ENCODE results near the gene PRDX6. TPM values are rescaled to one million over a fixed set of nuclear protein-coding genes. Genes with fewer than 3 reads are reported as not detected.
A peak's percentile ranks its signal among the peaks of the same experiment; 100 is the strongest.
"Not testable (repeated sequence)": the region's sequence is repeated elsewhere in the genome, so short reads cannot be mapped to it uniquely, and the experiment has no call there.

The PRDX6 gene
- total and polyA plus RNA-seq, 4 experiments from 2014 or later = 69.9 to 112 (median 81.6) TPM

GRCh38 chr1:173474780-173475421, 2.2 kb upstream of the PRDX6 start:
- H3K36me3 ChIP-seq (ENCODE audit: insufficient read depth, low read length); H3K27ac ChIP-seq (ENCODE audit: low read depth, low read length); H3K4me3 ChIP-seq (ENCODE audit: low read length in 2 of 2); H3K27me3 Mint-ChIP-seq; H3K9me3 ChIP-seq (ENCODE audit: control insufficient read depth in 1 of 2, low read length in 2 of 2); DNase-seq; H3K27me3 ChIP-seq (ENCODE audit: insufficient read depth, low read length): not testable (repeated sequence)
- ChIA-PET CTCF (ENCODE audit: partially characterized antibody) (interaction anchor here (4.8 kb wide), 1 partner anchor 44 kb away, joined by 41 read pairs; no protein-coding TSS in a partner anchor), POLR2A (ENCODE audit: partially characterized antibody) (interaction anchor here (1.0 to 4.2 kb wide), 3 partner anchors 9 to 1530 kb away, joined by 3 to 37 read pairs (median 4); partner anchors contain the start of gene KLHL20)
- H3K4me1 ChIP-seq (ENCODE audit: insufficient read depth, low read length) = peaks cover 56% of the 10 kb centered on the region
- H3K4me3 Mint-ChIP-seq = peak overlapping the region in 7 of 8 donors; percentile 11 to 92 (median 72)
- H3K4me1 Mint-ChIP-seq = peaks cover 38 to 68% (median 51%) of the 10 kb centered on the region in 4 donors
- H3K36me3 Mint-ChIP-seq = peaks cover 30 to 41% of the 10 kb centered on the region in 2 donors
- peak overlapping the region in 6 of 7 donors; percentile 1 to 81 (median 60) for H3K27ac Mint-ChIP-seq
- intact Hi-C loops (cut with micrococcal nuclease) = loop anchor here (5.0 to 10.0 kb wide), 2 partner anchors 547 to 1520 kb away; partner anchors contain the start of genes CACYBP and RC3H1
- H3K9me3 Mint-ChIP-seq = peaks cover 0 to 23% (median 13%) of the 10 kb centered on the region in 8 donors

DNA sequence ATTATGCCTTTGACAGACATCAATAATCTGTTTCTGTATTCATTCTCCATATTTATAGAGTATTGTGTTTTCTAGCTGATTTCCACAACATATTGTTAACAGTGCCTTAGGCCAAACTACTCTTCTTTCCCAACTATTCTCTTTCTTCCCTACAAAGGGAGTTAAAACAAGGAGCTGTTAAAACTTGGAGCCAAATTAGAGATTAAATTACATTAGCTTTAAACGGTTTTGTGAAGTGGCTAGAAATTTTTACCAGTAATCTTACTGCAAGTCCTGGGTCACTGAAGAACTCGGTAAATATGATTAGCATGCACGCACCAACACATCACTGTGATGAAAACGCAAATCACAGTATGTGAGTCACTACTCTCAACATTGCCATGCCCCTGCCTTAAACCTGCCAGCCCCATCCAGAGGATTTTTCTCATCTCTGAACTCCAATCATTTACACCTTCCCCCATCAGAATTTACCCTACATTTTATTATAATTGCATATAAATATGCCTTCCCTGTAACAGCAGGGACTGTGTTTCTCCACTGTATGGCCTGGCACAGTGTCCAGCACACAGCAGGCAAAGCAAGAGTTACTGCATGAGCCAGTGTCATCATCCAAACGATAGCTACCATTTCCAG, 1.5 kb upstream of the PRDX6 start:
- no peaks in the 10 kb centered on the region for H3K27me3 Mint-ChIP-seq
- ChIA-PET CTCF (ENCODE audit: partially characterized antibody) (interaction anchor here (2.1 to 4.8 kb wide), 2 partner anchors 45 to 239 kb away, joined by 8 to 41 read pairs; partner anchors contain the start of gene KLHL20), POLR2A (ENCODE audit: partially characterized antibody) (interaction anchor here (1.0 to 4.2 kb wide), 13 partner anchors 10 to 1733 kb away, joined by 3 to 49 read pairs (median 7); partner anchors contain the start of genes CENPL, DARS2, GAS5 and KLHL20)
- H3K36me3 ChIP-seq (ENCODE audit: insufficient read depth, low read length) = no peaks in the 10 kb centered on the region
- H3K36me3 Mint-ChIP-seq = peaks cover 24 to 39% of the 10 kb centered on the region in 2 donors
- peaks cover 38 to 68% (median 53%) of the 10 kb centered on the region in 4 donors for H3K4me1 Mint-ChIP-seq
- H3K27ac Mint-ChIP-seq = peak overlapping the region; percentile 18 to 93 (median 89)
- H3K4me3 Mint-ChIP-seq = peak overlapping the region; percentile 86 to 93 (median 89)
- intact Hi-C loops (cut with micrococcal nuclease) = loop anchor here (1.0 to 10.0 kb wide), 5 partner anchors 44 to 1519 kb away; partner anchors contain the start of genes CACYBP, RABGAP1L and RC3H1
- H3K27me3 ChIP-seq (ENCODE audit: insufficient read depth, low read length) = no peaks in the 10 kb centered on the region
- H3K4me1 ChIP-seq (ENCODE audit: insufficient read depth, low read length) = peaks cover 61% of the 10 kb centered on the region
- peak overlapping the region; percentile 87 for H3K27ac ChIP-seq (ENCODE audit: low read depth, low read length)
- H3K4me3 ChIP-seq (ENCODE audit: low read length in 2 of 2) = peak overlapping the region; percentile 93
- DNase-seq = no peak
- peaks cover 0 to under 1% of the 10 kb centered on the region in 2 donors for H3K9me3 ChIP-seq (ENCODE audit: control insufficient read depth in 1 of 2, low read length in 2 of 2)
- peaks cover 0 to 16% (median 6%) of the 10 kb centered on the region in 8 donors for H3K9me3 Mint-ChIP-seq

GRCh38 chr1:173476197-173476664, 904 bp upstream of the PRDX6 start:
- Mint-ChIP-seq H3K4me1 (peaks cover 38 to 68% (median 53%) of the 10 kb centered on the region in 4 donors), H3K27me3 (no peaks in the 10 kb centered on the region), H3K9me3 (peaks cover 0 to 11% (median 6%) of the 10 kb centered on the region in 8 donors), H3K36me3 (peaks cover 24 to 41% of the 10 kb centered on the region in 2 donors), H3K4me3 (peak overlapping the region; percentile 86 to 93 (median 89)), H3K27ac (peak overlapping the region; percentile 18 to 93 (median 89))
- Histone ChIP-seq H3K27ac (ENCODE audit: low read depth, low read length) (peak overlapping the region; percentile 87), H3K4me1 (ENCODE audit: insufficient read depth, low read length) (peaks cover 61% of the 10 kb centered on the region), H3K9me3 (ENCODE audit: control insufficient read depth in 1 of 2, low read length in 2 of 2) (no peaks in the 10 kb centered on the region), H3K4me3 (ENCODE audit: low read length in 2 of 2) (peak overlapping the region; percentile 93), H3K27me3 (ENCODE audit: insufficient read depth, low read length) (no peaks in the 10 kb centered on the region), H3K36me3 (ENCODE audit: insufficient read depth, low read length) (peaks cover 1% of the 10 kb centered on the region)
- CTCF ChIA-PET (ENCODE audit: partially characterized antibody) = interaction anchor here (0.9 to 4.8 kb wide), 5 partner anchors 20 to 392 kb away, joined by 3 to 41 read pairs (median 3); partner anchors contain the start of genes KLHL20 and ZBTB37
- intact Hi-C loops (cut with micrococcal nuclease) = loop anchor here (1.0 to 10.0 kb wide), 5 partner anchors 45 to 1519 kb away; partner anchors contain the start of genes CACYBP, RABGAP1L and RC3H1
- POLR2A ChIA-PET (ENCODE audit: partially characterized antibody) = interaction anchor here (0.6 to 4.2 kb wide), 24 partner anchors 9 to 1734 kb away, joined by 3 to 49 read pairs (median 5); partner anchors contain the start of genes CACYBP, CENPL, DARS2 and GAS5
- DNase-seq = peak in 1 of 5 donors; percentile 41

DNA sequence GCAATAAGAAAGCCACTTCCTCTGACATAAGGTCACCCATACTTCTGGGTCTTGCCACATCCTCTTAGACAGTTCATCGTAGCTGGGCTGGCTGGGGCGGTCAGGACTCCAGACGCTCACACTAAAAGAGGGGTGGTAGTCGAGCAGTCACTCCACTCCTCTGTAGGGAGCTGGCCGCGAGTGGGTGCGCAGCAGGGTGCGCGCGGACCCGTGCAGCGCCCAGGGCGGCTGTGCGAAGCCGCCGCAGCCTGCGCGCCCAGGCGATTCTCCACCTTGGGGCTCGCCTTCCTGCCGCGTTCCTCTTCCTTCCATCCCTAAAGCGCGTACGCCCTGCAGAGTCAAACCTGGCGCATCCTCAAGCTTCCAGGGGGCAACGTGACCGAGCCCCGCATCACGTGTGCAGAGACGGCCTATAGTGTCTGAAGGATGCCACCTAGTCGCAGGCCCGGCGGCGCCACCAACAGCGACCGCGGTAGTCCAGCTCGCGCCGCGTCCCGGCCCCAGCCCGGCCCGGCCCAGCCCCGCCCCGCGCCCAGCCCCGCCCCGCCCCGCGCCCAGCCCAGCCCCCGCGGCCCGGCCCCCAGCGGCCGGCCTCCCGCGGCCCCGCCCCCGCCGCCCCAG, 360 bp upstream of the PRDX6 start:
- Mint-ChIP-seq H3K4me1 (peaks cover 38 to 68% (median 55%) of the 10 kb centered on the region in 4 donors), H3K4me3 (peak overlapping the region; percentile 89 to 94 (median 91)), H3K27me3 (no peaks in the 10 kb centered on the region), H3K27ac (peak overlapping the region; percentile 89 to 95 (median 91)), H3K9me3 (peaks cover 0 to 5% (median 2%) of the 10 kb centered on the region in 8 donors), H3K36me3 (peaks cover 24 to 41% of the 10 kb centered on the region in 2 donors)
- peak overlapping the region; percentile 93 for H3K4me3 ChIP-seq (ENCODE audit: low read length in 2 of 2)
- intact Hi-C loops (cut with micrococcal nuclease) = loop anchor here (1.0 to 10.0 kb wide), 7 partner anchors 45 to 1518 kb away; partner anchors contain the start of genes CACYBP, RABGAP1L, RC3H1 and ZBTB37
- POLR2A ChIA-PET (ENCODE audit: partially characterized antibody) = interaction anchor here (0.6 to 4.2 kb wide), 28 partner anchors 9 to 1734 kb away, joined by 3 to 49 read pairs (median 4); partner anchors contain the start of genes CACYBP, CENPL, DARS2 and GAS5
- H3K36me3 ChIP-seq (ENCODE audit: insufficient read depth, low read length) = peaks cover 5% of the 10 kb centered on the region
- peak overlapping the region; percentile 89 for H3K27ac ChIP-seq (ENCODE audit: low read depth, low read length)
- CTCF ChIA-PET (ENCODE audit: partially characterized antibody) = interaction anchor here (0.9 to 4.8 kb wide), 5 partner anchors 19 to 392 kb away, joined by 3 to 41 read pairs (median 3); partner anchors contain the start of genes KLHL20 and ZBTB37
- DNase-seq = peak; percentile 77 to 90 (median 84)
- H3K4me1 ChIP-seq (ENCODE audit: insufficient read depth, low read length) = peaks cover 61% of the 10 kb centered on the region
- no peaks in the 10 kb centered on the region for H3K9me3 ChIP-seq (ENCODE audit: control insufficient read depth in 1 of 2, low read length in 2 of 2)
- H3K27me3 ChIP-seq (ENCODE audit: insufficient read depth, low read length) = no peaks in the 10 kb centered on the region

DNA sequence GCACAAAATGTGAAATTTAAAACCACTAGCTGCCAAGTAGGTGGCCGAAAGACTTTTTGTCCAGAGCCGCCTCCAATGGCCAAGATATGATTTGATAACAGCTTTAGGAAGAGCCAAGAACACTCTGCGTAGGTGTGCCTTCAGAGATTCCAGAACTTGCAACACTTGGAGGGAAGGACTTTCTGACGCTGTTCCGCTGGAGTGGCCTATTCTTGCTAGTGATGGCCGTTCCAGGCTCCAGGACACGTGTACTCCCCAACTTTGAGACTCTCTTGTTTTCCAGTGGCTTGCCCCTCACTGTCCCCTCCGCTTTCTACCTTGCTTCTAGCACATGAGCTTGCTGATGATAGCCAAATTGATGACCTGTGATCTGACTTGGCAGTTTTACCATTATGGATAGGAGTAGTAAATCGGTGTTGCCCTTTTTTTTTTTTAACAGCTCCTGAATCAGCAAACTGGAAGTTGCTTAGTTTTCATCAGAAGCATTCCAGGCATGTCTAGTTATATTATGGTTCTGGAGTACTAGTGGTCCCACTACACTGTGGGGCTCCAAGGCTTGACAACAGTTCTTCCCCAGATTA, 1.0 kb downstream of the PRDX6 start:
- H3K36me3 ChIP-seq (ENCODE audit: insufficient read depth, low read length) = peaks cover 19% of the 10 kb centered on the region
- peak overlapping the region; percentile 81 to 84 for H3K4me3 ChIP-seq (ENCODE audit: low read length in 2 of 2)
- Mint-ChIP-seq H3K4me3 (peak overlapping the region; percentile 84 to 94 (median 90)), H3K36me3 (peaks cover 30 to 48% of the 10 kb centered on the region in 2 donors), H3K9me3 (no peaks in the 10 kb centered on the region), H3K27ac (peak overlapping the region; percentile 64 to 91 (median 84)), H3K27me3 (no peaks in the 10 kb centered on the region), H3K4me1 (peaks cover 35 to 67% (median 54%) of the 10 kb centered on the region in 4 donors)
- DNase-seq = no peak
- no peaks in the 10 kb centered on the region for H3K9me3 ChIP-seq (ENCODE audit: control insufficient read depth in 1 of 2, low read length in 2 of 2)
- peaks cover 59% of the 10 kb centered on the region for H3K4me1 ChIP-seq (ENCODE audit: insufficient read depth, low read length)
- intact Hi-C loops (cut with micrococcal nuclease) = loop anchor here (5.0 to 10.0 kb wide), 2 partner anchors 544 to 1517 kb away; partner anchors contain the start of genes CACYBP and RC3H1
- no peaks in the 10 kb centered on the region for H3K27me3 ChIP-seq (ENCODE audit: insufficient read depth, low read length)
- CTCF ChIA-PET (ENCODE audit: partially characterized antibody) = interaction anchor here (1.5 to 4.8 kb wide), 3 partner anchors 18 to 237 kb away, joined by 3 to 41 read pairs (median 8); partner anchors contain the start of gene KLHL20
- peak overlapping the region; percentile 89 for H3K27ac ChIP-seq (ENCODE audit: low read depth, low read length)
- POLR2A ChIA-PET (ENCODE audit: partially characterized antibody) = interaction anchor here (0.7 to 4.2 kb wide), 14 partner anchors 9 to 1521 kb away, joined by 3 to 49 read pairs (median 5); partner anchors contain the start of genes CENPL, DARS2, GAS5 and KLHL20

DNA sequence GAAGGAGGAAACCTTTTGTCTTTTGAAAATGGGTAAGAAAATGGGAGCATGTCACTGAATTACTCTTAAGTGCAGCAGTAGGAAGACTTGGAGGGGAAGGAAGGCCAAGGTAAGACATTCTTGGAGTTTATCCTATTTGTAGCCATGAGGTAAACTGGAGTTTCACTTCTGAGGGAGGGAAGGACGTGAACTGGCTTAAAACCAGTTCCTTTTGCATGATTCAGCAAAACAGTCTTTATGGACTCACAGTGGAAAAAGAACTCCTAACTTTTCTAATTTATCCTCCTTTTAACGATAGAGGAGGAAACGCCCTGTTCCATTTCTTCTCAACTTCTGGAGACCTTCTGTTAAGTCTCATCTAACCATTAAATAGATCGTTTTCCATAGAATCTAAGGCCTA, 2.5 kb downstream of the PRDX6 start:
- Histone ChIP-seq H3K4me1 (ENCODE audit: insufficient read depth, low read length) (peaks cover 45% of the 10 kb centered on the region), H3K36me3 (ENCODE audit: insufficient read depth, low read length) (peaks cover 24% of the 10 kb centered on the region), H3K27ac (ENCODE audit: low read depth, low read length) (no peak overlapping the region), H3K4me3 (ENCODE audit: low read length in 2 of 2) (no peak overlapping the region), H3K9me3 (ENCODE audit: control insufficient read depth in 1 of 2, low read length in 2 of 2) (no peaks in the 10 kb centered on the region), H3K27me3 (ENCODE audit: insufficient read depth, low read length) (no peaks in the 10 kb centered on the region)
- Mint-ChIP-seq H3K27me3 (no peaks in the 10 kb centered on the region), H3K9me3 (no peaks in the 10 kb centered on the region), H3K4me1 (peaks cover 24 to 52% (median 42%) of the 10 kb centered on the region in 4 donors), H3K36me3 (peaks cover 30 to 46% of the 10 kb centered on the region in 2 donors), H3K4me3 (no peak overlapping the region), H3K27ac (no peak overlapping the region)
- CTCF ChIA-PET (ENCODE audit: partially characterized antibody) = interaction anchor here (4.8 kb wide), 1 partner anchor 49 kb away, joined by 41 read pairs; no protein-coding TSS in a partner anchor
- no peak for DNase-seq
- intact Hi-C loops (cut with micrococcal nuclease) = loop anchor here (5.0 to 10.0 kb wide), 2 partner anchors 543 to 1515 kb away; partner anchors contain the start of genes CACYBP and RC3H1
- POLR2A ChIA-PET (ENCODE audit: partially characterized antibody) = no interaction called here
